AG09309 (cell line): ENCODE measurements around the gene THSD7A.

ENCODE experiments used
- DNase-seq: peaks from one replicate; pipeline ENCODE4 v3.0.0-alpha.2; 2010; ENCODE audit warnings: low read depth
- H3K4me3 ChIP-seq: 2 replicates; pipeline ENCODE4 v1.5.1; 2011; ENCODE audit warnings: mild to moderate bottlenecking, low read depth, low read length, moderate library complexity; ENCODE audit not compliant: control insufficient read depth
- TF ChIP-seq, protein P1 (sequence below): IDR thresholded peaks from 2 replicates; pipeline ENCODE4 v1.5.1; 2011; ENCODE audit warnings: mild to moderate bottlenecking, low read depth, low read length, inconsistent platforms; ENCODE audit not compliant: insufficient read depth, control insufficient read depth; ENCODE audit errors: missing control alignments

THSD7A gene

DNA sequence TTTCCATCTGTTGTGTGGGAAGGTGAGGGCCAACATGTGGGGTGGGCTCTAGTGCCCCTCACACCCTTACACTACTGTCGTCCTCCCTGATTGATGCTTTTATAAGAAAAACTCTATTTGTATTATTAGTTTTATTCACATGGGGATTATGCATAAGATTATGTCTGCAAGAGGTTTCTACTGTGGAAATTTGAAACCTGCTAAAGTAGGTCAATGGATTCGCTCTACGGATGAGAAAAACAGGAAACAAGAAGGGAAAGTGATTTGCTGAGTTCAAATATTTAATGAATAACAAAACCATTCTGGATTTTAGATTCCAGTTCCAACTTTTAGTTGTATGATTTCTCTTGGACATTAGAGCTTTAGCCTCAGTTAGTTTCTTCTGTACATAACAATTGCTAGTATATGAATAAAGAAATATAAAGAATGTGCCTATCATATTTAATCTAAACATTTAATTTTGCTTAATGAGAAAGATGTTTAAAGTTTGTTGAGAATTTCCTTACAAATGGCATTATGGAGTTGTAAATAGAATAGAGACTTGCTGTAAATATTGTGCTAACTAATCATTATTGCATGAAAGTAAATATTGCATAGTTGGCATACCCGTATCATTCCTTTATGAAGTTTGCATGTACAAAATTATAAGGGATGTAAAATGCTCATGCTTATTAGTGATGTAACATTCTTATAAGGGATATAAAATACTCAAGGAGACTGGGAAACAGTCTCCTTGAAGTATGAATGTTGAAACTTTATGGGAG is 193.8 kb downstream of the THSD7A start:
- TF ChIP-seq, protein P1, sequence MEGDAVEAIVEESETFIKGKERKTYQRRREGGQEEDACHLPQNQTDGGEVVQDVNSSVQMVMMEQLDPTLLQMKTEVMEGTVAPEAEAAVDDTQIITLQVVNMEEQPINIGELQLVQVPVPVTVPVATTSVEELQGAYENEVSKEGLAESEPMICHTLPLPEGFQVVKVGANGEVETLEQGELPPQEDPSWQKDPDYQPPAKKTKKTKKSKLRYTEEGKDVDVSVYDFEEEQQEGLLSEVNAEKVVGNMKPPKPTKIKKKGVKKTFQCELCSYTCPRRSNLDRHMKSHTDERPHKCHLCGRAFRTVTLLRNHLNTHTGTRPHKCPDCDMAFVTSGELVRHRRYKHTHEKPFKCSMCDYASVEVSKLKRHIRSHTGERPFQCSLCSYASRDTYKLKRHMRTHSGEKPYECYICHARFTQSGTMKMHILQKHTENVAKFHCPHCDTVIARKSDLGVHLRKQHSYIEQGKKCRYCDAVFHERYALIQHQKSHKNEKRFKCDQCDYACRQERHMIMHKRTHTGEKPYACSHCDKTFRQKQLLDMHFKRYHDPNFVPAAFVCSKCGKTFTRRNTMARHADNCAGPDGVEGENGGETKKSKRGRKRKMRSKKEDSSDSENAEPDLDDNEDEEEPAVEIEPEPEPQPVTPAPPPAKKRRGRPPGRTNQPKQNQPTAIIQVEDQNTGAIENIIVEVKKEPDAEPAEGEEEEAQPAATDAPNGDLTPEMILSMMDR = no peak
- no peak for DNase-seq
- no peak overlapping the region for H3K4me3 ChIP-seq

DNA sequence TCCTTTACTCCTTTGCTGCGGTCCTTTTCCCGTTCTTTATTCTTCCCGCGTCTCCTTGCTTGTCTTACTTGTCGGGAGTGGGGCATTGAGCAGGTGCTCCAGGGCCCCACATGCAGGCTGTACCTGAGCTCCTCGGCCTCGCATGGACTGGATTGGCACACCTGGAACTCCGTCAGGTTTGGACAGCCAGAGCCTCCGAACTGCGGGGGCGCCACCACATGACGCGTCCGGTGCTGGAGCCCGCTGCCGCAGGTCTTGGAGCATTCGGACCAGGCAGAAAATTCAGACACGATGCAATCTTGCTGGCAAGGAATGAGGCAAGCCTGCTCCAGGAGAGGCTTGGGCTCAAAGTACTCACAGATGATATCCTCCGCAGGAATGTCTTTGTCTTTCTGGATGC is 195.7 kb downstream of the THSD7A start:
- TF ChIP-seq, protein P1 = no peak
- no peak overlapping the region for H3K4me3 ChIP-seq
- no peak for DNase-seq

DNA sequence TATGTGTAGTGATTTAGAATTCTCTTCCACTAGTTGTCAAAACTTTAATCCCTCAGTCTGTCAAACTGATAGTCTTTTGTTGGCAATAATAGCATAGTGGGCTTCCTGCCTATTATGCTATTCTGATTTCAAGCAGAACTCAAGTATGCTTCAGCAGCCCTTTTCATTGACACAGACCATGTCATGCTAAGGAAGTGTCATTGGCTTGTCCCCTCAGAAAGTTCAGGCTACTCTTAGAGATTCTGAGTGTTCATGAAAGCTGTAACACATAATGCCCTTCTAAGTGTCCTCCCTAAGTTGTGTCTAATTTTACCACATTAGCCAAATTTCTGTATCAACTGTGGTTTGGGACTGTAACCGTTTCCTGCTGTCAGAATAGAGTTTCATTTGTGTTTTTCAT is 198.7 kb downstream of the THSD7A start:
- TF ChIP-seq, protein P1 = no peak
- DNase-seq = no peak
- H3K4me3 ChIP-seq = no peak overlapping the region

DNA sequence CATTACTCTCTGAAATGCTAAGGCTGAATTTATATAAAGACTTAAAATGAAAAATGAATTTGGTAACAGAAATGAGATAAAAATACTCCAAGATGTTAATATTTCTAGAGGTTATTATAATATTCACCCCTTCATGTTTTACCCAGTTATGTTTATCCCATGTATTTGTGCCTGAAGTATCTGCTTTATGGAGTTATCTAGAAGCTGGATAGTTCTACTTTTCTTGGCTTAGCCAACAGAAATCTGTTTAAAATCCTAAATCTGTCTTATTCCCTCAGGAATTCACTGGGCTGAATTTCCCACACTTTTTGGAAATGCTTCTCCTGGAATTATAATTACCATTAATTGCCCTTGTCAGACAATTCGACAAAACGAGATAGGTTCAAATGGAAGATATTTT is 201.6 kb downstream of the THSD7A start:
- no peak overlapping the region for H3K4me3 ChIP-seq
- no peak for DNase-seq
- TF ChIP-seq, protein P1 = no peak

DNA sequence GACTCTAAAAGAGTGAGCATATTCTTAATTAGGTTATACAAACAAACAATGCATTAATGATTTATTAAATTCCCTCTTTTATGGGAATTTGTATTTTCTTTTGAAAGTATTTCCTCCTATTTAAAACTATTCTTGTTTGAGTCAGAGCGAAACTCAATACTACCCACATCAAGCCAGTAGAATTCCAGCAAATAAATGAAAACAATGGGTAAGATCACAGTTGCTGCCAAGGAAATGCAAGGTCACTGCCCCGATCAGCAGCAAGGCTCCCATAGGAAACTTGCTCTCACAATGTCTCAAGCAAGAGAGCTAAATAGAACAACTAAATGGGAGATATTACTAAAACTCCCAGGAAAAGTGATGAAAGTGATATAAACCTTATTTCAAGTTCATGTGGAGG is 206.3 kb downstream of the THSD7A start:
- no peak for DNase-seq
- TF ChIP-seq, protein P1 = no peak
- no peak overlapping the region for H3K4me3 ChIP-seq

DNA sequence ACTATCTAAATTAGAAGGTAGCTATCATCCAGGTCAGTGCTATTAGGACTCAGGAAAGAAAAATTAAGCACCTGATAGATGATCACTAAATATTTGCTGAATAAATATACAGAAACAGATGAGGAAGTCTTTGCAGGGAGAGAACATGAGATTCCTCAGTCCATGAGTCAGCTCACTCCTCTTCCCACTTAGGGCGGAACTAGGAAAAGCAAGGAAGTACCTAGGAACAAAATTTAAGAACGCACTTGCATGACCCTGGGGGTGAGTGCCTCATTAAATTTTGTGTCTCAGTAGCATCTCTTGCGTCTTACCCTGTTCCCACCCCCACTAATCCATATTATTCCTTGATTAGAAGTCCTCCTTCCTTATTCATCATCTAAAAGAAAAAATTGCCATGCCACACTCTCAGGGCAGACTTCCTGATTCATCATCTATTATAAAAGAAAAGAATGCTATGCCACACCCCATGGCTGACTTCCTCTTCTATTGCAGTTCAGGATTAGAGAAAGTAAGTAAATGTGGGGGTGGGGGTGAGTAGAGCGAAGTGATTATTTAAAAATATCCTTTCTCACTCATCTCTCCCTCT is 208.8 kb downstream of the THSD7A start:
- TF ChIP-seq, protein P1 = no peak
- no peak overlapping the region for H3K4me3 ChIP-seq
- DNase-seq = no peak
